Hepatocyte (in vitro differentiated cells): ENCODE results near the gene SLC39A8. TPM values are rescaled to one million over a fixed set of nuclear protein-coding genes. Genes with fewer than 3 reads are reported as not detected.
A peak's percentile ranks its signal among the peaks of the same experiment; 100 is the strongest.

ENCODE experiments used
- DNase-seq: peaks from one replicate; pipeline ENCODE4 v3.0.0-alpha.2; 2016; ENCODE audit warnings: low spot score
- H2AFZ ChIP-seq: fragments of 200-600 bp; sonication (generic); 2 replicates; pipeline ENCODE4 v1.6.0; 2016; ENCODE audit warnings: antibody characterized with exemption, mild to moderate bottlenecking
- H3K27ac ChIP-seq: fragments of 200-600 bp; sonication (generic); 2 replicates; pipeline ENCODE4 v1.5.1; 2016; ENCODE audit warnings: mild to moderate bottlenecking
- H3K27me3 ChIP-seq: fragments of 200-600 bp; sonication (generic); 2 replicates; pipeline ENCODE4 v1.6.1; 2016
- H3K36me3 ChIP-seq: fragments of 200-600 bp; sonication (generic); replicated peaks from 2 replicates; pipeline ENCODE4 v1.5.1; 2016; ENCODE audit warnings: low read depth; ENCODE audit not compliant: insufficient read depth
- H3K4me1 ChIP-seq: fragments of 200-600 bp; sonication (generic); 2 replicates; pipeline ENCODE4 v1.5.1; 2016; ENCODE audit warnings: mild to moderate bottlenecking, moderate library complexity; ENCODE audit not compliant: insufficient read depth
- H3K4me2 ChIP-seq: fragments of 200-600 bp; sonication (generic); 2 replicates; pipeline ENCODE4 v1.6.0; 2016
- H3K4me3 ChIP-seq: fragments of 200-600 bp; sonication (generic); 2 replicates; pipeline ENCODE4 v1.5.1; 2016; ENCODE audit warnings: mild to moderate bottlenecking
- H3K79me2 ChIP-seq: fragments of 200-600 bp; sonication (generic); 2 replicates; pipeline ENCODE4 v1.6.0; 2017; ENCODE audit warnings: mild to moderate bottlenecking
- H3K9me2 ChIP-seq: fragments of 200-600 bp; sonication (generic); replicated peaks from 2 replicates; pipeline ENCODE4 v1.6.0; 2017; ENCODE audit warnings: mild to moderate bottlenecking; ENCODE audit not compliant: insufficient read depth
- H3K9me3 ChIP-seq: fragments of 200-600 bp; sonication (generic); 2 replicates; pipeline ENCODE4 v1.5.1; 2016; ENCODE audit warnings: low read depth, mild to moderate bottlenecking
- H4K20me1 ChIP-seq: fragments of 200-600 bp; sonication (generic); 2 replicates; pipeline ENCODE4 v1.6.0; 2016; ENCODE audit warnings: mild to moderate bottlenecking; ENCODE audit not compliant: insufficient read depth, poor library complexity, severe bottlenecking
- CTCF ChIP-seq: fragments of 200-600 bp; sonication (generic); IDR thresholded peaks from 2 replicates; pipeline ENCODE4 v1.5.1; 2016; ENCODE audit warnings: antibody characterized with exemption, mild to moderate bottlenecking; ENCODE audit not compliant: poor library complexity
- EZH2 ChIP-seq: fragments of 200-600 bp; sonication (generic); IDR thresholded peaks from 2 replicates; pipeline ENCODE4 v1.6.1; 2016; ENCODE audit warnings: antibody characterized with exemption, mild to moderate bottlenecking, borderline replicate concordance
- EZH2phosphoT487 ChIP-seq: fragments of 200-600 bp; sonication (generic); IDR thresholded peaks from one replicate; pipeline ENCODE4 v1.6.1; 2018; ENCODE audit warnings: antibody characterized with exemption, mild to moderate bottlenecking, low read depth, moderate library complexity; ENCODE audit not compliant: unreplicated experiment, severe bottlenecking
- WGBS: methylation state at CpG from one replicate; pipeline ENCODE4 v1.1.6; 2016; ENCODE audit warnings: low lambda C conversion rate; ENCODE audit errors: missing lambda C conversion rate; 5-methylcytosine and 5-hydroxymethylcytosine counted together
- polyA plus RNA-seq: library from polyadenylated mRNA; unstranded; fragments of >200 nt; fragmentation: Nextera tagmentation; extraction: Ambion mirVana; gene quantifications from 2 replicates; pipeline ENCODE4 v1.2.1, GENCODE V29; 2016
- total RNA-seq: library from RNA; depleted of rRNA; stranded (reverse); fragments of >200 nt; gene quantifications from 2 replicates; pipeline ENCODE4 v1.2.3, GENCODE V29; 2014

The SLC39A8 gene
- total and polyA plus RNA-seq, 2 experiments from 2014 or later, result 15.9 to 22.3 TPM

GRCh38 chr4:102354671-102355454 is 9.6 kb upstream of the SLC39A8 start:
- no peaks in the 10 kb centered on the region for H3K27me3 ChIP-seq
- no peak overlapping the region for H3K27ac ChIP-seq
- no peaks in the 10 kb centered on the region for H3K36me3 ChIP-seq
- H3K4me1 ChIP-seq, result peaks cover 6% of the 10 kb centered on the region
- no peak overlapping the region for H3K4me3 ChIP-seq
- 76% methylated on average over 2 of the region's 2 CpGs for WGBS
- no peak overlapping the region for H2AFZ ChIP-seq
- H3K9me3 ChIP-seq, result no peaks in the 10 kb centered on the region
- TF ChIP-seq CTCF (no peak), EZH2phosphoT487 (no peak), EZH2 (no peak)
- no peaks in the 10 kb centered on the region for H4K20me1 ChIP-seq
- H3K79me2 ChIP-seq, result no peaks in the 10 kb centered on the region
- no peak overlapping the region for H3K4me2 ChIP-seq
- DNase-seq, result no peak
- H3K9me2 ChIP-seq, result no peaks in the 10 kb centered on the region

GRCh38 chr4:102352781-102353180 is 7.5 kb upstream of the SLC39A8 start:
- peak; percentile 38 for DNase-seq

GRCh38 chr4:102350634-102351033 is 5.4 kb upstream of the SLC39A8 start:
- H3K4me2 ChIP-seq, result no peak overlapping the region
- no peak overlapping the region for H3K27ac ChIP-seq
- H3K9me3 ChIP-seq, result no peaks in the 10 kb centered on the region
- TF ChIP-seq EZH2 (no peak), CTCF (no peak), EZH2phosphoT487 (no peak)
- H3K27me3 ChIP-seq, result no peaks in the 10 kb centered on the region
- 68% methylated on average over 2 of the region's 2 CpGs for WGBS
- peaks cover 6% of the 10 kb centered on the region for H3K4me1 ChIP-seq
- H4K20me1 ChIP-seq, result no peaks in the 10 kb centered on the region
- DNase-seq, result no peak
- H3K79me2 ChIP-seq, result no peaks in the 10 kb centered on the region
- no peak overlapping the region for H2AFZ ChIP-seq
- H3K9me2 ChIP-seq, result no peaks in the 10 kb centered on the region
- H3K36me3 ChIP-seq, result no peaks in the 10 kb centered on the region
- H3K4me3 ChIP-seq, result no peak overlapping the region

More at GRCh38 chr4:102352781-102353180, 7.5 kb upstream of the SLC39A8 start:
- Histone ChIP-seq H3K9me3 (no peaks in the 10 kb centered on the region), H3K4me2 (peak overlapping the region; percentile 37), H3K79me2 (no peaks in the 10 kb centered on the region), H3K4me3 (no peak overlapping the region), H2AFZ (no peak overlapping the region), H3K4me1 (peaks cover 6% of the 10 kb centered on the region), H3K27ac (peak overlapping the region; percentile 41), H3K36me3 (no peaks in the 10 kb centered on the region), H3K27me3 (no peaks in the 10 kb centered on the region), H4K20me1 (no peaks in the 10 kb centered on the region), H3K9me2 (no peaks in the 10 kb centered on the region)
- TF ChIP-seq CTCF (no peak), EZH2 (no peak)
- 72% methylated on average over 6 of the region's 6 CpGs for WGBS
